ENCODE data around the gene FLT3.

DNA sequence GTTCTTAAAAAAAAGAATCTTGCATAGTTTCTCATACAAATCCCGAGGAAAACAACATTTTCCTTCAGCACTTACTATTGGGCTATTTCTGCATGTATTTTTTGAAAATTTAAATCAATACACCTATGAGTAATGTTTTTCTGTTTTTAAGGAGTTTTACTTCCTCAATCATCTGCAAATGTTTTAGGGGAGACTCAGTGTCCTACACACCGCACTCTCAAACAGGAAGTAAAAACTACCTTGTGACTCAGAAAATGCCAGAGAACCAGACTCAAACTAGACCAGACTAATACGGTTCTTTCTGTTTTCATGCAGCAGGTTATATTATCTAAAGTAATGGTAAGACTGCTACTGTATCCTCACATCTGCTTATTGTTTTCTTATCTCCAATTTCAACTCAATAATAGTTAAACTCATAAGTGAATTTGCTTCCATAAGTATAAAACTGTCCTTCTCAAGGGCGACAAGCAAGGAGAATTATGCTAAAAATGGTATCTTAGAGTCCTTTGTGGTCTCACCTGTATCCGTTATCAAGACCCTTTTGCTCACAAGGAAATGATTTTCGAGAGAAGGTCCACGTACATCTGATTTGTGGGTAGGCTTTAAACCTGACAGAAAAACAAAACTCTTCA, 52.5 kb downstream of the FLT3 start:
- TF ChIP-seq KLF16 (tag by site-specific recombination; IDR thresholded peaks at IDR 0.05) (no peak), ZNF354C (tag by site-specific recombination; IDR thresholded peaks at IDR 0.05; ENCODE audit: borderline replicate concordance, low read depth) (no peak), ZNF302 (tag by site-specific recombination; IDR thresholded peaks at IDR 0.05; ENCODE audit: low read depth) (no peak), ZNF596 (tag by site-specific recombination; IDR thresholded peaks at IDR 0.05) (no peak)
- TF ChIP-seq, protein P1, sequence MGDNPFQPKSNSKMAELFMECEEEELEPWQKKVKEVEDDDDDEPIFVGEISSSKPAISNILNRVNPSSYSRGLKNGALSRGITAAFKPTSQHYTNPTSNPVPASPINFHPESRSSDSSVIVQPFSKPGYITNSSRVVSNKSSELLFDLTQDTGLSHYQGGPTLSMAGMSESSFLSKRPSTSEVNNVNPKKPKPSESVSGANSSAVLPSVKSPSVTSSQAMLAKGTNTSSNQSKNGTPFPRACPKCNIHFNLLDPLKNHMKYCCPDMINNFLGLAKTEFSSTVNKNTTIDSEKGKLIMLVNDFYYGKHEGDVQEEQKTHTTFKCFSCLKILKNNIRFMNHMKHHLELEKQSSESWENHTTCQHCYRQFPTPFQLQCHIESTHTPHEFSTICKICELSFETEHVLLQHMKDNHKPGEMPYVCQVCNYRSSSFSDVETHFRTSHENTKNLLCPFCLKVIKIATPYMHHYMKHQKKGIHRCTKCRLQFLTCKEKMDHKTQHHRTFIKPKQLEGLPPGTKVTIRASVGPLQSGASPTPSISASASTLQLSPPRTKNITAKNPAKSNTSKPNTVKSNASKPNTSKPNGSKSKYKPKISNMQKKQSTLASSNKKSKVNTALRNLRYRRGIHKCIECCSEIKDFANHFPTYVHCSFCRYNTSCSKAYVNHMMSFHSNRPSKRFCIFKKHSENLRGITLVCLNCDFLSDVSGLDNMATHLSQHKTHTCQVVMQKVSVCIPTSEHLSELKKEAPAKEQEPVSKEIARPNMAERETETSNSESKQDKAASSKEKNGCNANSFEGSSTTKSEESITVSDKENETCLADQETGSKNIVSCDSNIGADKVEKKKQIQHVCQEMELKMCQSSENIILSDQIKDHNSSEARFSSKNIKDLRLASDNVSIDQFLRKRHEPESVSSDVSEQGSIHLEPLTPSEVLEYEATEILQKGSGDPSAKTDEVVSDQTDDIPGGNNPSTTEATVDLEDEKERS (tag by site-specific recombination; IDR thresholded peaks at IDR 0.05): no peak
- TF ChIP-seq, protein P2, sequence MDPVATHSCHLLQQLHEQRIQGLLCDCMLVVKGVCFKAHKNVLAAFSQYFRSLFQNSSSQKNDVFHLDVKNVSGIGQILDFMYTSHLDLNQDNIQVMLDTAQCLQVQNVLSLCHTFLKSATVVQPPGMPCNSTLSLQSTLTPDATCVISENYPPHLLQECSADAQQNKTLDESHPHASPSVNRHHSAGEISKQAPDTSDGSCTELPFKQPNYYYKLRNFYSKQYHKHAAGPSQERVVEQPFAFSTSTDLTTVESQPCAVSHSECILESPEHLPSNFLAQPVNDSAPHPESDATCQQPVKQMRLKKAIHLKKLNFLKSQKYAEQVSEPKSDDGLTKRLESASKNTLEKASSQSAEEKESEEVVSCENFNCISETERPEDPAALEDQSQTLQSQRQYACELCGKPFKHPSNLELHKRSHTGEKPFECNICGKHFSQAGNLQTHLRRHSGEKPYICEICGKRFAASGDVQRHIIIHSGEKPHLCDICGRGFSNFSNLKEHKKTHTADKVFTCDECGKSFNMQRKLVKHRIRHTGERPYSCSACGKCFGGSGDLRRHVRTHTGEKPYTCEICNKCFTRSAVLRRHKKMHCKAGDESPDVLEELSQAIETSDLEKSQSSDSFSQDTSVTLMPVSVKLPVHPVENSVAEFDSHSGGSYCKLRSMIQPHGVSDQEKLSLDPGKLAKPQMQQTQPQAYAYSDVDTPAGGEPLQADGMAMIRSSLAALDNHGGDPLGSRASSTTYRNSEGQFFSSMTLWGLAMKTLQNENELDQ (tag by site-specific recombination; IDR thresholded peaks at IDR 0.05; ENCODE audit: low read depth): no peak
